ENCODE results near the gene PIK3R2. TPM values are rescaled to one million over a fixed set of nuclear protein-coding genes. Genes with fewer than 3 reads are reported as not detected.

The PIK3R2 gene
- total RNA-seq, 1 donor from 2014 or later, result 24.8 TPM

GRCh38 chr19:18113827-18114226 is 39.1 kb upstream of the PIK3R2 start:
- Histone ChIP-seq H3K9me3 (no peaks in the 10 kb centered on the region), H3K27me3 (no peaks in the 10 kb centered on the region), H3K4me3 (no peak overlapping the region), H3K27ac (no peak overlapping the region), H3K36me3 (no peaks in the 10 kb centered on the region), H3K4me1 (peaks cover 31% of the 10 kb centered on the region)
- DNase-seq (ENCODE audit: extremely low spot score in 2 of 2), result no peak
- TF ChIP-seq POLR2A (IDR thresholded peaks at IDR 0.05) (no peak), POLR2AphosphoS5 (IDR thresholded peaks at IDR 0.05; ENCODE audit: insufficient read depth in 1 of 2, low read depth in 1 of 2) (no peak)
- TF ChIP-seq, protein P1, sequence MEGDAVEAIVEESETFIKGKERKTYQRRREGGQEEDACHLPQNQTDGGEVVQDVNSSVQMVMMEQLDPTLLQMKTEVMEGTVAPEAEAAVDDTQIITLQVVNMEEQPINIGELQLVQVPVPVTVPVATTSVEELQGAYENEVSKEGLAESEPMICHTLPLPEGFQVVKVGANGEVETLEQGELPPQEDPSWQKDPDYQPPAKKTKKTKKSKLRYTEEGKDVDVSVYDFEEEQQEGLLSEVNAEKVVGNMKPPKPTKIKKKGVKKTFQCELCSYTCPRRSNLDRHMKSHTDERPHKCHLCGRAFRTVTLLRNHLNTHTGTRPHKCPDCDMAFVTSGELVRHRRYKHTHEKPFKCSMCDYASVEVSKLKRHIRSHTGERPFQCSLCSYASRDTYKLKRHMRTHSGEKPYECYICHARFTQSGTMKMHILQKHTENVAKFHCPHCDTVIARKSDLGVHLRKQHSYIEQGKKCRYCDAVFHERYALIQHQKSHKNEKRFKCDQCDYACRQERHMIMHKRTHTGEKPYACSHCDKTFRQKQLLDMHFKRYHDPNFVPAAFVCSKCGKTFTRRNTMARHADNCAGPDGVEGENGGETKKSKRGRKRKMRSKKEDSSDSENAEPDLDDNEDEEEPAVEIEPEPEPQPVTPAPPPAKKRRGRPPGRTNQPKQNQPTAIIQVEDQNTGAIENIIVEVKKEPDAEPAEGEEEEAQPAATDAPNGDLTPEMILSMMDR (IDR thresholded peaks at IDR 0.05), result no peak
- intact Hi-C loops (cut with DNase I), result loop anchor here (5.0 to 10.0 kb wide), 2 partner anchors 53 to 221 kb away; no protein-coding TSS in a partner anchor

DNA sequence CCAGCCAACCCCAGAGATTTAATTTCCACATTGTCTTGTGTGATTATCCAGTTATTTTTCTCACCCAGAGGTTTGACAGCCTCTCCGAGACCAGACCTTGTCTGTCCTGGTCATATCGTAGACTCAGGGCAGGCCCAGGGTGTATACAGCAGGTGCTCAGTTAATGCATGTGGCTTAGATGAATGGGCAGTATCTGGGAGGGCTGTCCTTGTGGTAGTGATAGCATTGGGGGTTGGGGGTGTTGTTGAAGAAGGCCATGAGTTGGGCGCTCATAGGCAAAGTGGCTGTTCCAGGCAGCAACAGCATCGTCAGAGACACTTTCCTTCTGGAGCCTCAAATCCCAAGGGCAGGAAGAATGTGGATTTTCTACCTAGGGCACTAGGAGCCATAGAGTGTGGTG is 38.5 kb upstream of the PIK3R2 start:
- TF ChIP-seq, protein P1 (IDR thresholded peaks at IDR 0.05), result no peak
- TF ChIP-seq POLR2AphosphoS5 (IDR thresholded peaks at IDR 0.05; ENCODE audit: insufficient read depth in 1 of 2, low read depth in 1 of 2) (no peak), POLR2A (IDR thresholded peaks at IDR 0.05) (no peak)
- Histone ChIP-seq H3K4me3 (no peak overlapping the region), H3K9me3 (no peaks in the 10 kb centered on the region), H3K4me1 (peaks cover 33% of the 10 kb centered on the region), H3K36me3 (no peaks in the 10 kb centered on the region), H3K27me3 (no peaks in the 10 kb centered on the region), H3K27ac (no peak overlapping the region)
- intact Hi-C loops (cut with DNase I), result loop anchor here (5.0 to 10.0 kb wide), 2 partner anchors 53 to 220 kb away; no protein-coding TSS in a partner anchor
- no peak for DNase-seq (ENCODE audit: extremely low spot score in 2 of 2)

DNA sequence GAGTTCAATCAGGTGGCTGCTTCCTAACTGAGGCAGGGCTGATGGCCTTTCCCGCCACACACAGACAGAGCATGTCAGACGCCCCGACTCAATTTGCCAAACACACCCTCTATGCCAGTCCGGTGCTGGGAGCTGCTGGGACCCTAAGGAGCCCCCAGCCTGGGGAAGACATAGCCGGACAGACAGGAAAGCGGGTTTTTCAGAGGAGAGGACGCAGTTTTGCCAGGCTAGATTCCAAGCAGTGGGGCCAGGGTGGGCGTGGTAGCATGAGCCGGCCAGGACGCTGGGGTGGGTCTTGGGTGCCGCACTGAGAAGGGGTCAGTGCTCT is 35.6 kb upstream of the PIK3R2 start:
- Histone ChIP-seq H3K36me3 (no peaks in the 10 kb centered on the region), H3K4me3 (peak overlapping the region; percentile 65 to 67), H3K27me3 (no peaks in the 10 kb centered on the region), H3K9me3 (no peaks in the 10 kb centered on the region), H3K4me1 (peaks cover 21% of the 10 kb centered on the region), H3K27ac (no peak overlapping the region)
- TF ChIP-seq POLR2AphosphoS5 (IDR thresholded peaks at IDR 0.05; ENCODE audit: insufficient read depth in 1 of 2, low read depth in 1 of 2) (no peak), POLR2A (IDR thresholded peaks at IDR 0.05) (no peak)
- TF ChIP-seq, protein P1 (IDR thresholded peaks at IDR 0.05), result no peak
- intact Hi-C loops (cut with DNase I), result loop anchor here (5.0 to 10.0 kb wide), 2 partner anchors 135 to 217 kb away; no protein-coding TSS in a partner anchor
- DNase-seq (ENCODE audit: extremely low spot score in 2 of 2), result no peak

GRCh38 chr19:18117692-18118378 is 35.1 kb upstream of the PIK3R2 start:
- Histone ChIP-seq H3K36me3 (no peaks in the 10 kb centered on the region), H3K9me3 (no peaks in the 10 kb centered on the region), H3K4me3 (peak overlapping the region; percentile 65 to 67), H3K27me3 (no peaks in the 10 kb centered on the region), H3K4me1 (peaks cover 21% of the 10 kb centered on the region), H3K27ac (peak overlapping the region; percentile 71)
- intact Hi-C loops (cut with DNase I), result loop anchor here (5.0 to 10.0 kb wide), 2 partner anchors 134 to 217 kb away; no protein-coding TSS in a partner anchor
- DNase-seq (ENCODE audit: extremely low spot score in 2 of 2), result no peak
- no peak for TF ChIP-seq POLR2A (IDR thresholded peaks at IDR 0.05)

DNA sequence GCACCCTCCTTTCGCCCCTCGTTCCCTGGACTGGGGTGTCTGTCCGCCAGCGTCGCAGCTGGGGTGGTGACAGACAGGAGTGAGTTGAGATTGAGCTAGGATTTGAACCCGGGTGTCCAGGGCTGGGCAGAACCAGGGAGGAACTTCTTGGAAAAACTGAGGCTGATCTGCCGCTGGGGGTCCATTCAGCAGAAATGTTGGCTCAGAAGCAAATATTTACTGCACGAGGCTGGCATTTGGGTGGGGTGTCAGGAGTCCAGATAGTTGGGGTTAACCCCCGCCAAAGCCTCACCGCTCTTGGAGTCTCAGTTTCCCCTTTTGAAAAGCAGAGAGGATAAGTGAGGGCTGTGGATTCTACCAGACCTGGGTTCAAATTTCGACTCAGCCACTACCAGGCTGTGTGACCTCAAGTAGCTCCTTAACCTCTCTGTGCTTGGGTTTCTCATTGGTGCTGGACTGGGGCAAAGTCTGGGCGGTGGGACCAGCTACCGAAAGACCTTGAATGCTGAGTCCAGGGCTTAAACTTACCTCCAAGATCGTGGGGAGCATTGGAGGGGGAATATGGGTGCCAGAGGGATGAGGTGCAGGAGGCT is 34.4 kb upstream of the PIK3R2 start:
- Histone ChIP-seq H3K36me3 (no peaks in the 10 kb centered on the region), H3K27me3 (no peaks in the 10 kb centered on the region), H3K4me1 (peaks cover 21% of the 10 kb centered on the region), H3K9me3 (no peaks in the 10 kb centered on the region), H3K4me3 (peak overlapping the region; percentile 65 to 67), H3K27ac (peak overlapping the region; percentile 71)
- no peak for DNase-seq (ENCODE audit: extremely low spot score in 2 of 2)
- intact Hi-C loops (cut with DNase I), result loop anchor here (5.0 to 10.0 kb wide), 2 partner anchors 134 to 216 kb away; no protein-coding TSS in a partner anchor
- TF ChIP-seq POLR2A (IDR thresholded peaks at IDR 0.05) (no peak), POLR2AphosphoS5 (IDR thresholded peaks at IDR 0.05; ENCODE audit: insufficient read depth in 1 of 2, low read depth in 1 of 2) (no peak)
- TF ChIP-seq, protein P1 (IDR thresholded peaks at IDR 0.05), result no peak
